MM.1S (cell line): ENCODE measurements around the gene CD93.

Source experiments
- DNase-seq: peaks from one replicate; pipeline ENCODE4 v3.0.0-alpha.2; 2015
- H2AFZ ChIP-seq: fragments of 300-600 bp; sonication (generic); 2 replicates; pipeline ENCODE4 v1.6.0; 2016; ENCODE audit warnings: antibody characterized with exemption, low read length
- H3F3A ChIP-seq: fragments of 300-600 bp; sonication (generic); 2 replicates; pipeline ENCODE4 v1.6.1; 2016; ENCODE audit warnings: mild to moderate bottlenecking, antibody characterized with exemption, low read length, moderate library complexity, mixed read lengths; ENCODE audit not compliant: insufficient read depth
- H3K27ac ChIP-seq: fragments of 300-600 bp; sonication (generic); 2 replicates; pipeline ENCODE4 v1.5.1; 2016; ENCODE audit warnings: mild to moderate bottlenecking, low read length
- H3K27me3 ChIP-seq: fragments of 300-600 bp; sonication (generic); replicated peaks from 2 replicates; pipeline ENCODE4 v1.6.0; 2016; ENCODE audit warnings: low read length; ENCODE audit not compliant: insufficient read depth
- H3K36me3 ChIP-seq: fragments of 300-600 bp; sonication (generic); replicated peaks from 2 replicates; pipeline ENCODE4 v1.6.1; 2016; ENCODE audit warnings: mild to moderate bottlenecking, low read length, mixed read lengths; ENCODE audit not compliant: insufficient read depth
- H3K4me1 ChIP-seq: fragments of 300-600 bp; sonication (generic); 2 replicates; pipeline ENCODE4 v1.6.1; 2016; ENCODE audit warnings: low read length, mixed read lengths
- H3K4me2 ChIP-seq: fragments of 300-600 bp; sonication (generic); 2 replicates; pipeline ENCODE4 v1.6.0; 2016; ENCODE audit warnings: low read depth, low read length
- H3K4me3 ChIP-seq: fragments of 300-600 bp; sonication (generic); 2 replicates; pipeline ENCODE4 v1.5.1; 2016; ENCODE audit warnings: low read length, mixed read lengths
- H3K79me2 ChIP-seq: fragments of 300-600 bp; sonication (generic); 2 replicates; pipeline ENCODE4 v1.6.1; 2016; ENCODE audit warnings: mixed run types, low read length, mixed read lengths
- H3K9ac ChIP-seq: fragments of 300-600 bp; sonication (generic); 2 replicates; pipeline ENCODE4 v1.6.1; 2016; ENCODE audit warnings: low read length, mixed read lengths
- H3K9me2 ChIP-seq: fragments of 300-600 bp; sonication (generic); replicated peaks from 2 replicates; pipeline ENCODE4 v1.6.1; 2016; ENCODE audit warnings: mild to moderate bottlenecking, low read length, mixed read lengths; ENCODE audit not compliant: insufficient read depth
- H3K9me3 ChIP-seq: fragments of 300-600 bp; sonication (generic); replicated peaks from 2 replicates; pipeline ENCODE4 v1.6.1; 2016; ENCODE audit warnings: mild to moderate bottlenecking, low read length, mixed read lengths; ENCODE audit not compliant: insufficient read depth
- H4K20me1 ChIP-seq: fragments of 300-600 bp; sonication (generic); 2 replicates; pipeline ENCODE4 v1.6.1; 2016; ENCODE audit warnings: mild to moderate bottlenecking, low read length, moderate library complexity, mixed read lengths; ENCODE audit not compliant: insufficient read depth
- CTCF ChIP-seq: fragments of 300-600 bp; sonication (generic); IDR thresholded peaks from 2 replicates; pipeline ENCODE4 v1.5.1; 2016; ENCODE audit warnings: antibody characterized with exemption, low read length, mixed read lengths
- EZH2 ChIP-seq: fragments of 300-600 bp; sonication (generic); optimal IDR thresholded peaks from 2 replicates; pipeline ENCODE3; 2017; ENCODE audit warnings: low read depth, mild to moderate bottlenecking, antibody characterized with exemption, low read length, mixed read lengths
- EZH2phosphoT487 ChIP-seq: fragments of 300-600 bp; sonication (generic); IDR thresholded peaks from 2 replicates; pipeline ENCODE4 v1.6.1; 2018; ENCODE audit warnings: antibody characterized with exemption, low read length

The CD93 gene

GRCh38 chr20:23088866-23089265 lies 2.7 kb upstream of the CD93 start:
- no peaks in the 10 kb centered on the region for H3K36me3 ChIP-seq
- H3K4me1 ChIP-seq, result no peaks in the 10 kb centered on the region
- no peaks in the 10 kb centered on the region for H3K9me2 ChIP-seq
- DNase-seq, result no peak
- H4K20me1 ChIP-seq, result no peaks in the 10 kb centered on the region
- H3K4me3 ChIP-seq, result no peak overlapping the region
- no peak overlapping the region for H3K9ac ChIP-seq
- no peaks in the 10 kb centered on the region for H3K9me3 ChIP-seq
- TF ChIP-seq EZH2, result no peak
- TF ChIP-seq CTCF, result no peak
- TF ChIP-seq EZH2phosphoT487, result no peak
- no peaks in the 10 kb centered on the region for H3K79me2 ChIP-seq
- H2AFZ ChIP-seq, result no peak overlapping the region
- no peak overlapping the region for H3K4me2 ChIP-seq
- H3F3A ChIP-seq, result no peaks in the 10 kb centered on the region
- H3K27me3 ChIP-seq, result no peaks in the 10 kb centered on the region
- no peak overlapping the region for H3K27ac ChIP-seq

- no peak overlapping the region for H2AFZ ChIP-seq
Observed at GRCh38 chr20:23087587-23088251, 1.6 kb upstream of the CD93 start.

DNA sequence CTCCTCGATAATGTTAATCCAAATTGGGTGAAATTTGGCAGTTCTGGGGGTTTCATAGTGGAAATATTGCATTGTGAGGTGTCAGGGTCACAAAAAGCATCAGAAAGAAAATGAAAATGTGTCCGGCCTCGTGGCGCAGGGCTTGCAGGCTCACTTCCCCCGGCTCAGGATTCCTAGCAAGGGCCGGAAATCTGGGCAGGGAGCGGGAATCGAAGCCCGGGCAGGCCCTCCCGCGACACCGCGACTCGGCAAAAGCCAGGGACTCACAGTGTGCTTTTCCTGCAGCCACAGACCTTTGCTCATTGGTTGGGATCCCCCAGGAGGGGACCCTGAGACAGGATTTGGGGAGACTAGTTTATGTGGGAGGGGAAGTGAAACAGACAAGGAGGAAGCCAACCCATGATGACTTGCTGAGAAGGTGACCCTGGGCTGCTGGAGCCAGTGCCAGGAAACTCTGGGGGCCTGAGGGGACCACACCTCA lies 847 bp upstream of the CD93 start:
- TF ChIP-seq EZH2phosphoT487, result no peak
- no peak for TF ChIP-seq EZH2
- no peak for TF ChIP-seq CTCF
- H3K4me1 ChIP-seq, result no peaks in the 10 kb centered on the region
- no peak overlapping the region for H3K27ac ChIP-seq
- H3K27me3 ChIP-seq, result no peaks in the 10 kb centered on the region
- H4K20me1 ChIP-seq, result no peaks in the 10 kb centered on the region
- H3K9ac ChIP-seq, result no peak overlapping the region
- H3F3A ChIP-seq, result no peaks in the 10 kb centered on the region
- no peaks in the 10 kb centered on the region for H3K9me3 ChIP-seq
- DNase-seq, result no peak
- H2AFZ ChIP-seq, result no peak overlapping the region
- peak overlapping the region; percentile 9; the same call in 1 of the 2 replicates for H3K4me2 ChIP-seq
- H3K9me2 ChIP-seq, result no peaks in the 10 kb centered on the region
- no peak overlapping the region for H3K4me3 ChIP-seq
- H3K36me3 ChIP-seq, result no peaks in the 10 kb centered on the region
- no peaks in the 10 kb centered on the region for H3K79me2 ChIP-seq

More at GRCh38 chr20:23087587-23088251, 1.6 kb upstream of the CD93 start:
- no peak for TF ChIP-seq EZH2phosphoT487
- TF ChIP-seq CTCF, result no peak
- TF ChIP-seq EZH2, result no peak
- H3F3A ChIP-seq, result no peaks in the 10 kb centered on the region
- H4K20me1 ChIP-seq, result no peaks in the 10 kb centered on the region
- no peaks in the 10 kb centered on the region for H3K9me3 ChIP-seq
- no peaks in the 10 kb centered on the region for H3K27me3 ChIP-seq
- no peaks in the 10 kb centered on the region for H3K79me2 ChIP-seq
- H3K9me2 ChIP-seq, result no peaks in the 10 kb centered on the region
- H3K36me3 ChIP-seq, result no peaks in the 10 kb centered on the region
- H3K4me1 ChIP-seq, result no peaks in the 10 kb centered on the region
- no peak overlapping the region for H3K4me2 ChIP-seq
- H3K27ac ChIP-seq, result no peak overlapping the region
- no peak overlapping the region for H3K4me3 ChIP-seq
- no peak overlapping the region for H3K9ac ChIP-seq
- DNase-seq, result no peak
